GM19452 (cell line): ENCODE data around the gene DUSP22.
A peak's percentile ranks its signal among the peaks of the same experiment; 100 is the strongest.
"Not testable (repeated sequence)": the region's sequence is repeated elsewhere in the genome, so short reads cannot be mapped to it uniquely, and the experiment has no call there.

Experiments used
- ATAC-seq: cut with Tn5 transposase; IDR thresholded peaks from one replicate; pipeline ENCODE4 v1.9.1; 2021; ENCODE audit not compliant: unreplicated experiment

The DUSP22 gene

GRCh38 chr6:377641-378020 is 85.3 kb downstream of the DUSP22 start:
- ATAC-seq, result not testable (repeated sequence)

GRCh38 chr6:378090-378957 is 86.0 kb downstream of the DUSP22 start:
- ATAC-seq, result no peak

- peak; percentile 26 for ATAC-seq
These were observed 86.7 kb downstream of the DUSP22 start for GRCh38 chr6:378958-379409.

GRCh38 chr6:379410-380181 is 87.3 kb downstream of the DUSP22 start:
- peak; percentile 70 for ATAC-seq

- no peak for ATAC-seq
These were observed 88.2 kb downstream of the DUSP22 start for GRCh38 chr6:380234-381218.

GRCh38 chr6:381742-382461 is 89.6 kb downstream of the DUSP22 start:
- ATAC-seq, result no peak

GRCh38 chr6:382883-383810 is 90.9 kb downstream of the DUSP22 start:
- no peak for ATAC-seq

GRCh38 chr6:383856-384255 is 91.6 kb downstream of the DUSP22 start:
- no peak for ATAC-seq

GRCh38 chr6:384898-385297 is 92.6 kb downstream of the DUSP22 start:
- ATAC-seq, result no peak

- ATAC-seq, result no peak
These were observed 93.3 kb downstream of the DUSP22 start for GRCh38 chr6:385614-386013.

- ATAC-seq, result no peak
These were observed 94.5 kb downstream of the DUSP22 start for GRCh38 chr6:386688-387266.

- no peak for ATAC-seq
These were observed 95.0 kb downstream of the DUSP22 start for GRCh38 chr6:387293-387741.

GRCh38 chr6:388202-388903 is 96.1 kb downstream of the DUSP22 start:
- ATAC-seq, result no peak

- ATAC-seq, result no peak
These were observed 96.9 kb downstream of the DUSP22 start for GRCh38 chr6:389143-389542.

- ATAC-seq, result no peak
These were observed 97.3 kb downstream of the DUSP22 start for GRCh38 chr6:389622-390021.

GRCh38 chr6:390914-391558 is 98.7 kb downstream of the DUSP22 start:
- peak; percentile 25 for ATAC-seq

GRCh38 chr6:391559-392440 is 99.5 kb downstream of the DUSP22 start, which contains the start of gene IRF4:
TSS of gene IRF4 (plus strand) at chr6:391752. CDS start at chr6:393153, 1,401 bp downstream.
- ATAC-seq, result peak; percentile 35
